GM12891 (cell line): ENCODE data around the gene SOBP.

Experiments used
- DNase-seq: peaks from one replicate; pipeline ENCODE4 v3.0.0; 2011; ENCODE audit warnings: low spot score; ENCODE audit not compliant: insufficient read length
- FAIRE-seq: peaks from 2 replicates; lab custom pipeline; 2011; peaks lifted over from hg19 to GRCh38; lab: Jason Lieb, UNC
- PAX5 ChIP-seq: IDR thresholded peaks from 2 replicates; pipeline ENCODE4 v1.6.1; 2011; ENCODE audit warnings: low read length, moderate library complexity, mild to moderate bottlenecking; ENCODE audit not compliant: insufficient read depth, severe bottlenecking
- POLR2A ChIP-seq: IDR thresholded peaks from 2 replicates; pipeline ENCODE4 v1.6.1; 2011; ENCODE audit warnings: low read depth, low read length, control low read depth
- POLR2AphosphoS5 ChIP-seq: IDR thresholded peaks from 2 replicates; pipeline ENCODE4 v1.6.1; 2011; ENCODE audit warnings: low read depth, low read length, control low read depth
- POU2F2 ChIP-seq: IDR thresholded peaks from 2 replicates; pipeline ENCODE4 v1.6.1; 2011; ENCODE audit warnings: low read depth, mild to moderate bottlenecking, control low read depth, low read length, moderate library complexity
- SPI1 ChIP-seq: IDR thresholded peaks from 2 replicates; pipeline ENCODE4 v1.6.1; 2011; ENCODE audit warnings: low read depth, low read length, control low read depth
- TAF1 ChIP-seq: IDR thresholded peaks from 2 replicates; pipeline ENCODE4 v1.6.1; 2011; ENCODE audit warnings: low read depth, low read length, control low read depth

The SOBP gene

GRCh38 chr6:107563694-107564588 lies 74.0 kb downstream of the SOBP start:
- FAIRE-seq, result no peak
- TF ChIP-seq TAF1 (no peak), POLR2A (no peak), POU2F2 (no peak), POLR2AphosphoS5 (no peak), PAX5 (no peak), SPI1 (no peak)
- no peak for DNase-seq

- DNase-seq, result no peak
- no peak for TF ChIP-seq POLR2A
- no peak for TF ChIP-seq POLR2AphosphoS5
- no peak for TF ChIP-seq TAF1
- no peak for TF ChIP-seq PAX5
- no peak for TF ChIP-seq SPI1
- TF ChIP-seq POU2F2, result no peak
- no peak for FAIRE-seq
Measured at GRCh38 chr6:107564589-107564951, 74.7 kb downstream of the SOBP start.

GRCh38 chr6:107565165-107565723 lies 75.3 kb downstream of the SOBP start:
- DNase-seq (no peak), FAIRE-seq (no peak)
- TF ChIP-seq POLR2A, result no peak
- no peak for TF ChIP-seq POU2F2

GRCh38 chr6:107567643-107568042 lies 77.7 kb downstream of the SOBP start:
- FAIRE-seq, result no peak
- TF ChIP-seq POLR2A (no peak), POLR2AphosphoS5 (no peak), SPI1 (no peak), TAF1 (no peak), POU2F2 (no peak), PAX5 (no peak)
- DNase-seq, result no peak

GRCh38 chr6:107569473-107569872 lies 79.6 kb downstream of the SOBP start:
- DNase-seq (no peak), FAIRE-seq (no peak)
- no peak for TF ChIP-seq TAF1
- TF ChIP-seq POLR2AphosphoS5, result no peak
- TF ChIP-seq POU2F2, result no peak
- TF ChIP-seq POLR2A, result no peak
- no peak for TF ChIP-seq SPI1
- TF ChIP-seq PAX5, result no peak

- TF ChIP-seq SPI1 (no peak), POLR2A (no peak), POLR2AphosphoS5 (no peak), POU2F2 (no peak), PAX5 (no peak), TAF1 (no peak)
- FAIRE-seq (no peak), DNase-seq (no peak)
Measured at GRCh38 chr6:107571354-107571753, 81.4 kb downstream of the SOBP start.

GRCh38 chr6:107572886-107573285 lies 83.0 kb downstream of the SOBP start:
- DNase-seq (no peak), FAIRE-seq (no peak)
- TF ChIP-seq SPI1 (no peak), PAX5 (no peak), POLR2A (no peak), POLR2AphosphoS5 (no peak), POU2F2 (no peak), TAF1 (no peak)

GRCh38 chr6:107574856-107575255 lies 84.9 kb downstream of the SOBP start:
- no peak for FAIRE-seq
- no peak for DNase-seq
- TF ChIP-seq POU2F2 (no peak), POLR2AphosphoS5 (no peak), SPI1 (no peak), POLR2A (no peak), PAX5 (no peak), TAF1 (no peak)

GRCh38 chr6:107576852-107577251 lies 86.9 kb downstream of the SOBP start:
- no peak for FAIRE-seq
- DNase-seq, result no peak
- TF ChIP-seq PAX5 (no peak), POLR2A (no peak), POLR2AphosphoS5 (no peak), TAF1 (no peak), POU2F2 (no peak), SPI1 (no peak)

GRCh38 chr6:107578642-107579341 lies 88.9 kb downstream of the SOBP start:
- no peak for TF ChIP-seq POLR2A
- no peak for TF ChIP-seq SPI1
- no peak for TF ChIP-seq TAF1
- TF ChIP-seq PAX5, result no peak
- no peak for TF ChIP-seq POU2F2
- no peak for TF ChIP-seq POLR2AphosphoS5
- FAIRE-seq (no peak), DNase-seq (no peak)
